Measurements from ENCODE around the gene JARID2.

The JARID2 gene

DNA sequence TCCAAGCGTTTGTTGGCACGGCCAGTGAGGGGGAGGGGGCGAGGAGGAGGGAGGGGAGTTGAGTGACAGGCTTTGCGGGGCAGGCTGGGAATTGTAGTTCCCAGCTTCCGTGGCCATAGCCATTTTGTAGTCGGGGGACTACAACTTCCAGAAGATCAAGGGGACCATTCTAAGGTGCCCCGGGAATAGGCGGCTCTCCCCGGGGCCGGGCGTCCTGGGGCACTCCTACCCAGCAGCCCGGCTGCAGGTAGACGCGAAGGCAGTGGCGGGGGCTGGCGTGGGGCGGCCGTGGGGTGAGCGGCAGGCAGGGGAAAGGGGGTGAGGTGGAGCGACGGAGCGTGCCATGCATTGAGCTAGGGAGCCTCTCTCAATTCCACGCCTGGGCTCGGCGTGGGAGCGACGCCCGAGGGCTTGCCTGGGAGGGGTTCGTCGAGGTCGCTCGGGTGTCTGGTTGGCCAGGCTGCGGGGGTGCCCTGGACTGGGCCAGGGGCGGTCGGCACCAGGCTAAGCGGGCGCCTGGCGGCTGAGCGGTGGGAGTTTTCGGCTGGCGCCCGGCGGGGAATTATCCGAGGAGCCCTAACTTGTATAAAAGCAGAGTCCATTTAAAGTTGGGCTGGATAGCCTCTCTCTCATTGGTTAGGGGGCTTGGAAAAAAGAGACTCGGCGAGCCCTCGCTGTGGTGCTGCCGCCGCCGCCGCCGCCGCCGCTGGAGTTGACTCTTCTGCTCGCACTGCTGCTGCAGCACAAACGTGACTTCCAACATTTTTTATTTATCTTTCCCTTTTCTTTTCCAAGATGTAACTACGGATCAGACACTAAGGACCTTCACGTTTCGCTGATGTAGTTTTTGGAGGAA, at the start of gene JARID2:
JARID2 (plus strand) TSS at position 709 of the 856 bp plus-strand sequence. CDS start 471 bp downstream, outside the sequence.
- peak; percentile 92 to 99 (median 93) for DNase-seq (ENCODE audit: low read depth in 3 of 3)

DNA sequence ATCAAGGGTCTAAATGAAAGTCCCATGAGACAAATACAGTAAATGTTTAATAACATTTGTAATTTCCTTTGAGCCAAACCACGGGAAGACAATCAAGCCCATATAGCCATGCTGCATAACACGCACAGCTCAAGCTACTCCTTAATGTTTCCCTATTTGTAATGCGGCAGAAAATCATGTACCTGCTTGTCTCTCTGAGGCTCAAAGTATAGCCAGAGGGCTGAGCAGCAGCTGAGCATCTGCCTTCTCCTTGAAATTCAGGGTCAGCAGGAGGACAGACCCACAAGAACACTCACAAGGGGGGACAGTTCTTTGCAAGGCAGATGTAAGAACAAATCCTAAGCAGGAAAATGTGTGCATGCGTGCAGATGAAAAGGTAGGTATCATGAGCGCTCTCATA, 45.8 kb upstream of the JARID2 start:
- DNase-seq (ENCODE audit: low read depth in 3 of 3): no peak

DNA sequence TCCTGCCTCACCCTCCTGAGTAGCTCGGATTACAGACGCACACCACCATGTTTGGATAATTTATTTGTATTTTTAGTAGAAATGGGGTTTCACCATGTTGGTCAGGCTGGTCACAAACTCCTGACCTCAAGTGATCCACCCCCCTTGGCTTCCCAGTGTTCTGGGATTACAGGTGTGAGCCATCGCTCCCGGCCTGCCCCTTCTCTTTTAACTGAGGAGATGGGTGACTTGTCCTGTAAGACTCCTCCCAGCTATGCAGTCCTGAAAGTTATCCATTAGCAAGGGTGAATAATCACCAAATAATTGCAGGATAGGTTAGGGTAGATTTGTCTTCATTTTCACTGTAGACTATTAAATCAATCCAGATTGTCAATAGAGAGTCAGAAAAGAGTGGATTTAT, 40.5 kb upstream of the JARID2 start:
- DNase-seq (ENCODE audit: low read depth in 3 of 3): no peak

DNA sequence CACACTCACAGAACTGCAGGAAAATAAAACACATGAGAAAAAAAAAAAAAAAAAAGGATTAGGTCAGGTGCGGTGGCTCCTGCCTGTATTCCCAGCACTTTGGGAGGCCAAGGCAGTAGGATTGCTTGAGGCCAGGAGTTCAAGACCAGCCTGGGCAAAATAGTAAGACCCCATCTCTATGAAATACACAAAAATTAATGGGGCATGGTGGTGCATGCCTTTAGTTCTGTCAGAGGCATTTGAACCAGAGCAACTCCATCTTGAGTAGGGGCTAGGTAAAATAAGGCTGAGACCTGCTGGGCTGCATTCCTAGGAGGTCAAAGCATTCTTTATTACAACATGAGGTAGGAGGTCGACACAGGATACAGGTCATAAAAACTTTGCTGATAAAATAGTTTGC, 39.0 kb upstream of the JARID2 start:
- DNase-seq (ENCODE audit: low read depth in 3 of 3): no peak

DNA sequence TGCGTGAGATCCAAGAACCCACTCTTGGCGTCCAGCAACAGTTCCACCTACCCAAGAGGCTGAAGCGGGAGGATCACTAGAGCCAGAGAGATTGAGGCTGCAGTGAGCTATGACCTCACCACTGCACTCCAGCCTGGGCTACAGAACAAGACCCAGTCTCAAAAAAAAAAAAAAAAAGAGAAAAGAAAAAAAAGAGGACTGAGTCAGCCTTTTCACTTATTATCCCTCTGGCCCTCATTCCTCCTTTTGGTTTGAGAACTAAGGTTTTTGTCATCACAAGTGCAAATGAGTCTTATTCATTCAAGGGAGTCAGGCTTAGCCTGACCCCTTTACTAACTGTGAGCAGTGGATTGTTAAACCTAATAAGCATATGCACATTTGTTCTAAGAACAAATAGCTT, 37.9 kb upstream of the JARID2 start:
- no peak for DNase-seq (ENCODE audit: low read depth in 3 of 3)

DNA sequence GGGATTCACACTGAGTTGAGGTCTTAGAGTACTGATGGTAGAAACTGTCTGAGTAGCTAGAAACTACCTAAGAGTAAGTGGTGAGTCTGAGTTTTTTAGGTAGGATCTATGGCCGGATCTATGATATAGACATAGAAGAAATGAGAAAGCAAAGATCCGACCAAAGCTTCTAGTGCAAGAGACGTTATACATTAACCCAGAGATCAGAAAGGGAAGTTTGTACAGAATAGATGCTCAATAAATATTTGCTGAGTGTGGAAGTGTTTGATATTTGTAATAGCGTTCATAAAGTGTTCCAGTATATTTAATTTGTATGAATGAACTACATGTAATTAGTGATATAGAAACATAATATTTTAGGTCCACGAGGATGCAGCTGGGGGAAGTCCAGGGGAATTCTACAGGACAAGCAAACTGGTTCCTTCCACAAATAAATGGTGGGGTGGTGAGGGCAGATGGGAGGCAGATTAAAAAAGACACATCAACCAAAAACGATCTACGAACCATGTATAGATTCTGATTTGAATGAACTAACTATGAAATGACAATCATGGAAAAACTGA, 31.9 kb upstream of the JARID2 start:
- no peak for DNase-seq (ENCODE audit: low read depth in 3 of 3)

DNA sequence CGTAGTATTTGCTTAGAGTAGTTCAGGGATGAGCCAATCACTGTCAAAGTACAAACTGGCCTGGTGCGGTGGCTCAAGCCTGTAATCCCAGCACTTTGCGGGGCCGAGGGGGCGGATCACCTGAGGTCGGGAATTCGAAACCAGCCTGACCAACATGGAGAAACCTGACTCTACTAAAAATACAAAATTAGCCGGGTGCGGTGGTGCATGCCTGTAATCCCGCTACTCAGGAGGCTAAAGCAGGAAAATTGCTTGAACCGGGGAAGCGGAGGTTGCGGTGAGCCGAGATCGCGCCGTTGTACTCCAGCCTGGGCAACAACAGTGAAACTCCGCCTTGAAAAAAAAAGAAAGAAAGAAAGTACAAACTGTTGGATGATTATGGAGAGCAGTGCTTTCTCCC, 27.5 kb upstream of the JARID2 start:
- no peak for DNase-seq (ENCODE audit: low read depth in 3 of 3)

DNA sequence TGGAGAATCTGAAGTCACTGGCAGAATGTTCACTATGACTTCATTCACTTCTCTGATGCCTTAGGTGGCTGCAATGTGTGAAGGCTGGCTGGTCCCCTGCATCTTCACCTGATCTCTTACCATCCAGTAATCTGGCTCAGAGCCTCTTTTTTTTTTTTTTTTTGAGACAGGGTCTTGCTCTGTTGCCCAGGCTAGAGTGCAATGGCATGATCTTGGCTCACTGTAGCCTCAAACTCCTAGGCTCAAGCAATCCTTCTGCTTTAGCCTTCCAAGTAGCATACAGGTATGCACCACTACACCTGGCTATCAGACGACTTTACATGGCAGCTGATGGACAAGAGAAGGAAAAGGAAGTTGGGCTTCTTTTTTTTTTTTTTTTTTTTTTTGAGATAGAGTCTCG, 25.8 kb upstream of the JARID2 start:
- no peak for DNase-seq (ENCODE audit: low read depth in 3 of 3)

DNA sequence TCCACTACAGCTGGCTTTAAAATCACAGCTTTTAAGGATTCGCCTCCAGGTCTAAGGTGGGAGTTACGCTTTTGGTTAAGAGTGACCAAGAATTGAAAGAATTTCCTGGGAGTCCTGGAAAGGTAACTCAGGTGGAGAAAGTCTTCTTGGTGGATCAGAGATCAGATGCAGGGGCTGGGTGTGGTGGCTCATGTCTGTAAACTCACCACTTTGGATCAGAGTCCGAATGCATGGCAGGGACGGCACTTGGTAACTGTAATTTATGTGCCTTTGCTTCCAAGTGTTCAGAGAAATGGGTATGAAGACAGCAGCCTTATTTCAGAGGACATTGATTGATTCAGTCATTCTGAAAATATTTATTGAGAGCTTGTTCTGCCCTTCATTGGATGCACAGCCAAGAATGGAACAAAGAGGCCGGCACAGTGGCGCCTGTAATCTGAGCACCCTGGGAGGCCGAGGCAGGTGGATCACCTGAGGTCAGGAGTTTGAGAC, 18.0 kb upstream of the JARID2 start:
- DNase-seq (ENCODE audit: low read depth in 3 of 3): no peak

DNA sequence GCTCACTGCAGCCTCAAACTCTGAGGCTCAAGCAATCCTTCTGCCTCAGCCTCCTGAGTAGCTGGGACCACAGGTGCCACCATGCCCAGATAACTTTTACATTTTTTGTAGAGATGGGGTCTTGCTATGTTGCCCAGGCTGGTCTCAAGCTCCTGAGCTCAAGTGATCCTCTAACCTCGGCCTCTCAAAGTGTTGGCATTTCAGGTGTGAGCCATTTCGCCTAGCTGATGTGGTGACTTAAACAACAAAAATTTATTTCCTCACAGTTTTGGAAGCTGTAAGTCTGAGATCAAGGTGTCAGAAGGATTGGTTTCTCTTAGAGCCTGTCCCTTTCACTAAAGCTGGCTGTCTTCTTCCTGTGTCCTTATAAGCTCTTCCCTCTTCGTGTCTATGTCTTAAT, 15.0 kb upstream of the JARID2 start:
- DNase-seq (ENCODE audit: low read depth in 3 of 3): no peak

DNA sequence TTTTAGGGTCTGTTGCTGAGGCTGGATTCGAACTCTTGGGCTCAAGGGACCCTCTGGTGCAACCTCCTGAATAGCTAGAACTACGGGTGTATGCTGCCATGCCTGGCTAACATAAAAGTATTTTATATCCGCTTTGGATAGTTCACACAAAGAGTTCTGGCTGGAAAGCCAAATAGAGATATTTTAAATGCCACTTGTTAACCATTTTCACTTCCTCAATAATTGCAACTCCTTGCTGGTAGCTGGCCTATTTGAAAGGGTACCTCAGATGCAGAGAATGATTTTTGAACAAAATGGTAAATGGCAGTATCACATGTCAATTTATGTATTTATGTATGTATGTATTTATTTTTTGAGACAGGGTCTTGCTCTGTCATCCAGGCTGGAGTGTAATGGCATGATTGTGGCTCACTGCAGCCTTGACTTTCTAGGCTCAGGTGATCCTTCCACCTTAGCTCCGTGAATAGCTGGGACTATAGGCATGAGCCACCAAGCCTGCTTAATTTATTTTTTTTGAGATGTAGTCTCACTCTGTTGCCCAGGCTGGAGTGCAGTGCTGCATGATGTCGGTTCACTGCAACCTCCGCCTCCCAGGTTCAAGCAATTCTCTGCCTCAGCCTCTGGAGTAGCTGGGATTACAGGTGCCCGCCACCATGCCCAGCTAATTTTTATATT, 12.9 kb upstream of the JARID2 start:
- DNase-seq (ENCODE audit: low read depth in 3 of 3): no peak

DNA sequence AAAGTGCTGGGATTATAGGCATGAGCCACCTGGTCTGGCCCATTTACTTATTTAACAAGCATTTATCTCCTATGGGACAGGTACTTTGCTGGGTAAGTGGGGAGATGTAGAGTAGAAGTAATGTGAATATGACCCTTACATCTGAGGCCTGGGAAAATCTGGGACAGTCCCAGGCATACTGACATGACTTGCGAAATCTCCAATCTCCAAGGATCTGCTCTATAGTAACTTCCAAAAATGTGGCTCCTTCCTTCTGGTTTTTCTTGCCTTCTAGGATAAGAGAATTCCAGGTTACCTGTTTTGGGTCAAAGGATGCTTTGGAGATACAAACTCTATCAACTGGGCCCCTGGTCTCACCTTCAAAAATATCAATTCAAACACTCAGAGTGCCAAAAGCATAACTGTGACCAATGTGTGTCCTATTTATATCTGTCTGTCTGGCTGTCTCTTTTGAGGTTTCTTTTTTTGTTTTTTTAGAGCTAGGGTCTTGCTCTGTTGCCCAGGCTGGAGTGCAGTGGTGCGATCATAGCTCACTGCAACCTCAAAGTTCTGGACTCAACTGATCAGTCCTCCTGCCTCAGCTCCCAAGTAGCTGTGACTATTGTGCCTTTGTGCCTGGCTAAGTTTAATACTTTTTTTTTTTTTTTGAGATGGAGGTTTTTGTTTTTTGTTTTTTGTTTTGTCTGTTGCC, 11.7 kb upstream of the JARID2 start:
- no peak for DNase-seq (ENCODE audit: low read depth in 3 of 3)

DNA sequence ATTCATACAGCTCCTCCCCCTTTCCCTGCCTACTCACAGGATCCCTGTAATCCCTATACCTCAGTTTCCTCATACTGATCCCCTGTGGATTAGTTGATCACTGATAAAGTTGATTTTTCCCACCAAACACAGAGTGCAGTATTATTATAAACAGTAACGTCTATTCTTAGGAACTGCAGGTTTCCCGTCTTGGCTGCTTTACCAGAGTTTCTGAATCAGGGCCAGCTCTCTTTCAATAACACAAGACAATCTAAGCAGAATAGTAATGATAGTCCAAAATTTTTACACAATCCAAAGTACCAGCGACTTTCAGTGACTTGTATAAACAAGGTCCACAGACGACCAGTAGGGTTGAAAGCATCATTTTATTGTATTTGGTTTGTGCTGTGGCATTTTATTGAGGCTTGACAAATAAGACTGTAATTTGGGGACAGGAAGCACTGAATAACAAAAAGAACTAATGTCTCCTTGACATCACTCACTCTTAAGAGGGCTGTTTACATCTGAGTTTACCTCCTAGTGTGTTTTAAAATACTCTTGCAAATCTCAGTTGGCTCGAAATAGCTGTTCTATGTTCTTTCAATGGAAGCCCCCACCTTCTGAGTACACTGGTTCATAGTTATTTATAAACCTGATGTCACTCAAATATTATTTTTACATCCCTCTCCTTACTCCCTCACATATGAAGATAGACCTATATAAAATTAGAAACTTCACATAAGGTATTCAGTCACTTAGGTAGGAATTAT, 6.1 kb upstream of the JARID2 start:
- no peak for DNase-seq (ENCODE audit: low read depth in 3 of 3)

DNA sequence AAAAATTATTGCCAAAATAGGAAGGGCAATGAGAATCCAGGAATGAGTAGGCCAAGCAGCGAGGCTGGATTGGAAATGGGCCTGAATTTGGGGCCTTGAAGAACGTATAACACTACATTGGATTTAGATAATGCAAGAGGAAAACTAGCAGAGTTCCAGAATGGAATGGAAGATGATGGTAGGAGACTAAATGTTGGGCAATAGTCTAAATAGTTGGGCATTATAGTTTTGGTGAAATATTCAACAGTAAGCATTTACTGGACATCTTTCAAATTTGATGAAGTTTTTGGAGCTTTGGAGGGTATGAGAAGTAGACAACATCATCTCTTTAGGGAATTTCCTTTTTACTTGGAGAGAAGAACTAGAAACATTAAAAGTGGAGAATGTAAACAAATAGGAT, 3.4 kb upstream of the JARID2 start:
- DNase-seq (ENCODE audit: low read depth in 3 of 3): no peak

DNA sequence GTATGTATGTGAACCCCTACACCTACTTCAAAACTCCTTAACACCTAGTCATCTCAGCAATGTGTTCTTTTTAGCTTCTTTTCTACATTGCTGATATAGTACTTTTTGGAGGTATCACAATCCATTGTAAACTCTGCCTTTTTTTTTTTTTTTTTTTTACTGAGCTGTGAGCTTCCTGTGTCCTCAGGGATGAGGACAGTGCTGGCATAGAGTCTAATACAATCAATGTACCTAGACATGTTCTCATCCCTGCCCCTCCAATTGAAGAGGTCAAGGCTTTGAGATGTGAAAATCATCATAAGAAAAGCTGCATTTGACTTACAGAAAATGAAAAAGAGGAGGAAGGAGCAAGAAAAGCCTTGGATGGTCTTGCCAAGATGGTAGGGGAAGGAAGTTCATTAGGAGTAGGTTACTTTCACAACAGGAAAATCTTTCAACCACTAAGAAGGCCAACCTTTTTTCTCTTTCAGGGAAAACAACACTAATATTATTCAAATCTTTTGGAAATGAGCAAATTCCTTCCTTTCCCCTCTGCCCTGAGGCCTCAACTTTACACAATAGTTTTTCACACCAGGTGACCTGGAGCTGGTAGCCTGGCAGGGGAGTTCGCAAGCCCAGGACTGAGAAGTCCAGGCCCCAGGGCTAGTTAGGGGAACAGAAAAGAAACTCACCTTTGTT, 2.8 kb upstream of the JARID2 start:
- no peak for DNase-seq (ENCODE audit: low read depth in 3 of 3)

DNA sequence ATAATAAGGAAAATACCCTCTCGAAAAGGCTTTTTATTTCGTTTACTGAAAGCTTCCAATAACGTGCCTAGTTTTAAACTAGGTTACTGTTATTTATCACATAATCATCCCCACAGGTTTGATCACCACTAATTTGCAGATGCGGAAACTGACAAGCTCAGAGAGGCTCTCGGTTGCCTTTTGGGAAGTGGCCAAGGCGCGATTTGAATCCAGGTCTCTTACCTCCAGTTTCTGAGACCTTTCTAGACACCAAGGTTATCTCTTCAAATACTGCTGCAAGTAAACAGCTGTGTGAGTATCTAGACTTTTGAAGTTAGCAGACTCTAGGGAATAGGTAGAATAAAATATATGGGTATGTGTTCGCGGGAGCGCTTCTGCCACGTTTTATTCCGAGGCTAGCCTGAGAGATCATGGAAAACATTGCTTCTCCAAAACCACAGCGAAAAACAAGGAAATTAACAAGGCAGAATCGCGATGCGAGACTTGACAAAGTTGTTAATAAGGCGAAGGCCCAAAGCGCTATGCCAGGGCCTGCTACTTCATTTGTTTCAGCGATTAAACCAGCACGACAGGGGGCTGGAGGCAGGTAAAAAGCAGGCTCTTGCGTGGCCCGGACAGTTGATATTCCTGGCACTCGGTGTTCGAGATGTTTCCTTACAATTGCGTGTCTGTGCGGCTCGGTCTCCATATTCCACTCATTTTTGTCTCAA, 1.8 kb upstream of the JARID2 start:
- no peak for DNase-seq (ENCODE audit: low read depth in 3 of 3)

DNA sequence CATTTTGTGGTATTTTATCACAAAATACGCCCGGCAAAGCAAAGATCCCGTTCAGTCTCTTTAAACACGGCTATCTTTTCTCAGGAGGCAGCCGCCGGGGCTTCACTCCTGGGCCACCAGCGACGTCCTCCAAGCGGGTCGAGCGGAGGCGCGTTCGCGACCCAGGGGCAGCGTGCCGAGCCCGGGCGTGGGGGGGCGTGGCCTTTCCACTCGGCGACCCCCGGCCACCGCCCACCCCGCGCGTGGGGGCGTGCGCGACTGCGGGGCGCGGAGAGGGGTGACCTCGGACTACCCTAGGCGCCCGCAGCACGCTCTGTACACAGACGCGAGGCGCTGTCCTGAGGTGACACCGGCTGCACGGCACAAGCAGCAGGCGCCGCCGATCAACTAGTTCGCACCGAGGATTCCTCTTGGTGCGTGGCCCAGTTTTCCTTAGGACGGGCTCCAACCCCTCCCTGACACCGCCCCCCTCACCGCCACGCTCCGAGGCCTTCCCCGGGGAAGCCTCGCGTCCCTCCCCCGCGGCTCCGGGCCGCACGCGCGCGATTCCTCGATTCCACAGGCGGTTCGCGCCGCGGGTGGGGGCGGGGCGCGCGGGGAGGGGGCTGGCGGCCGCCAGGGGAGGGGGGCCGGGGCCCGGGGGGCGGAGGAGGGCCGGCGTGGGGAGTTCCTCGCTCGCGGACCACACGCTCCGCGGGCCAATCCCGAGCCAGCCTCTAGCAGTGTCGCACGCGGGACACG, 1.1 kb upstream of the JARID2 start:
- DNase-seq (ENCODE audit: low read depth in 3 of 3): peak in 2 of 3 donors; percentile 22 to 26

DNA sequence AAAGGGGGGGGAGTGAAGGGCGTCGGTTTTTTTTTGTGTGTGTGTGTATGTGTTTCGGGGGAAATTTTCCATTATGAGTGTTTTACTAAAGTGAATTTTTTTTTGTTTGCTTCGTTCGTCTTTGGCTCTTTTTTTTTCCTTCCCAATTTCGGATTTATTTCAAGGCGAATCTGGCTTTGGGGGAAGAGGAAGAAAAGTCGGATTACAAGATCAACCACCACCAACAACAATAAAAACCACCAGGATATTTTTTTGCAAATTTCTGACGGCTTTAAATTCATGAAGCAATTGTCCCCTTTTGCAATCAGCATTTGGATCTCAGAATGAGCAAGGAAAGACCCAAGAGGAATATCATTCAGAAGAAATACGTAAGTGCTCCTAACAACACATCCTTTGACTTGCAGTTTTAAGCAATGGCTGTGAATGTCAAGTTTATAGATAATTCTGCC, 372 bp downstream of the JARID2 start:
- no peak for DNase-seq (ENCODE audit: low read depth in 3 of 3)
